GM18508 (cell line): Measurements from ENCODE around the gene PVALEF.
"Not testable (repeated sequence)": the region's sequence is repeated elsewhere in the genome, so short reads cannot be mapped to it uniquely, and the experiment has no call there.

Experiments
- ATAC-seq: cut with Tn5 transposase; IDR thresholded peaks from one replicate; pipeline ENCODE4 v1.9.1; 2021; ENCODE audit warnings: moderate number of reproducible peaks; ENCODE audit not compliant: insufficient read depth, unreplicated experiment

PVALEF gene

DNA sequence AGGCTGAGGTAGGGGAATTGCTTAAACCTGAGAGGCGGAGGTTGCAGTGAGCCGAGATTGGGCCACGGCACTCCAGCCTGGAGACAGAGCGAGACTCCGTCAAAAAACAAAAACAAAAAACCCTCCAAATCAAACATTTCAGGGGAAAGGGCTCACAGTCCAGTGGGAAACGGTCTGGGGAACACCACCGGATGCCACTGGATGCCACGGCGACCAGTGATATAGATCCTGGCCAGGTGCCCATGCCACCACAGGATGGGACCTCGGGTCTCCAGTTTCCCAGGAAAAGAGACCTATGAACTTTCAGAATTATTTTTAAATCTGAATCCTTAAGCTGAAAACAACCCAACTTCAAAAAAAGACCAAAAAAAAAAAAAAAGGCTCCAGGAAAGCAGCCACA, 45.2 kb downstream of the PVALEF start:
- no peak for ATAC-seq

GRCh38 chr17:81210868-81211267, 45.6 kb downstream of the PVALEF start:
- ATAC-seq: no peak

- no peak for ATAC-seq
These were observed 47.1 kb downstream of the PVALEF start for GRCh38 chr17:81212365-81212764.

GRCh38 chr17:81213978-81214377, 48.7 kb downstream of the PVALEF start:
- no peak for ATAC-seq

DNA sequence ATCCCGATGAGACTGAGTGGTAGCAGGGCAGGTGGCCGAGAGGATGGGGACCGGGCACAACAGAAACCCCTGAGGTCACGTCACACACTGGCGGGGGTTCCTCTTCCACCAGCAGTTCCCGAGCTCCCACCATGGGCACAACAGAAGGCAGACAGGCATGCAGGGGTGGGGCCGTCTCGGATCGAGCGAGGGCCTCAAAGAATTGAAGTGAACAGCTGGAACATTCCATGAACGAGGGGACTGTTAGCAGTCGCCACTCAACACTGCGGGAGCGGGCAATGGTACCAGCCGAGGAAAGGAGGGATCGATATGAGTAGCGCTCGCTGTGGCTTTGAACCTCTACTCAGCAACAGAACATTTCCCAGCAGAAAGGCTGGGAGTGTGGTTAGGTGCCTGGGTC, 52.2 kb downstream of the PVALEF start:
- ATAC-seq: no peak

DNA sequence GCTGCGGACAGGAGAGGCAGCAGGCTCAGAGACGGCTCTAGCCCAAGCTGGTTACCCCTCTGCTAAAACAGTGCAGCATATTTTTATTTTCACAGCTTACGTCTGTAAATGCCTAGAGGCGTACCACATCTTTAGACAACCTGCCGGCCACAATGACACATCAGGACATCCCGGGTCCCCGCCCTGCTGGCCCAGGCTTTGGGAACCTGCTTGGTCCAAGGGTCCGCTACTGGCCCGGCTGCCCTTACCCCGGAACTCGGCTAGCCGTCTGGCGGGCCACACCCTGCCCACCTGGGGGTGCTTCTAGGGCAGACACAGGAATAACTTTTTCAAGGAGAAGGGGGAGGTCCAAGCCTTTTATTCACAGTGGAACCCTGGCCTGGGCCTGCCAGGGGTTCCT, 53.2 kb downstream of the PVALEF start:
- ATAC-seq: no peak

GRCh38 chr17:81218991-81219390, 53.7 kb downstream of the PVALEF start:
- ATAC-seq: no peak

GRCh38 chr17:81219476-81220180, 54.3 kb downstream of the PVALEF start:
- ATAC-seq: no peak

GRCh38 chr17:81221371-81221841, 56.1 kb downstream of the PVALEF start:
- no peak for ATAC-seq

- no peak for ATAC-seq
These were observed 56.7 kb downstream of the PVALEF start for GRCh38 chr17:81221842-81222619.

DNA sequence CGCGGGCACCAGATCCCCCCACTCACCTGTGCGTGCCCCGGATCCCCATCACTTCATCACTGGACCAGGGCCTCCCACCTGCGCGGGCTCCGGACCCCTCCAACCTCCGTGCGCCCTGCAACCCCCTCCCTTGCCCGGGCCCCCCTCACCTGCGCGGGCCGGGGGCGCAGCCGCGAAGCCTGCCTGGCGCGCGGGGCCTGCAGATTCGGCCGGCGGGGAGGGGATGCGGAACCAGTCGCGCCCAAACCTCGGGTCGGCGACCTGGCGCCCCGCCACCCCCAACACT, 57.3 kb downstream of the PVALEF start:
- no peak for ATAC-seq

- peak; percentile 67 for ATAC-seq
These were observed 57.8 kb downstream of the PVALEF start, which contains the start of gene CEP131 for GRCh38 chr17:81222906-81223761. TSS of gene CEP131 (minus strand) at chr17:81222965. CDS start at chr17:81220056, 2,909 bp downstream.

GRCh38 chr17:81223762-81224130, 58.4 kb downstream of the PVALEF start:
- no peak for ATAC-seq

DNA sequence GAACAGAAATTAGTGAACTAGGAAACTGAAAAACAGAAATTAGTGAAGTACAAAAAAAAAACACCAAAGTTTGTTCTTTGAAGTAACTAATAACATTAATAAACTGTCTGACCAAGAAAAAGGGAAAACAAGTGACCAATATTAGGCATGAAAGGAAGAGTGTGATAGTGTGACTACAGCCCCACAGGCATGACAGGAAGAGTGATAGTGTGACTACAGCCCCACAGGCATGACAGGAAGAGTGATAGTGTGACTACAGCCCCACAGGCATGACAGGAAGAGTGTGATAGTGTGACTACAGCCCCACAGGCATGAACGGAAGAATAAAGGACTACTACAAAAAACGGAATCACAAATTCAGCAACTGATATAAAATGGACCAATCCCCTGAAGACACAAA, 62.3 kb downstream of the PVALEF start:
- ATAC-seq: not testable (repeated sequence)

- ATAC-seq: no peak
These were observed 63.1 kb downstream of the PVALEF start for GRCh38 chr17:81228420-81228819.

- ATAC-seq: no peak
These were observed 63.7 kb downstream of the PVALEF start for GRCh38 chr17:81228834-81229665.

DNA sequence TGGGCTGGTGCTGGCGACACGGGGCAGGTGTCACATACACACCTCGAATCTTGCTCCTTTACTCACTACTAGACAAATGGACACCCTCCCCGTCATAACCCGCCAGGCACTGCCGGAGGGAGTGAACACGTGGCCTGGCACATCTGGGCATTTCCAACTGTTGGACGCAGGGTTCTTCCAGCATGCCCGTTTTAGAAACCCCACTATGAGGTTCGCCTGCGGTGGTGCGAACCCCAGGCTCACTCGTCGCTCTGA, 64.3 kb downstream of the PVALEF start:
- no peak for ATAC-seq

GRCh38 chr17:81230043-81230820, 64.9 kb downstream of the PVALEF start:
- no peak for ATAC-seq

GRCh38 chr17:81231121-81231645, 65.9 kb downstream of the PVALEF start:
- ATAC-seq: no peak
